KG1 (cell line): ENCODE results near the gene HTR6.

Source experiments
- DNase-seq: peaks from one replicate; lab custom pipeline; 2025; lab: John Stamatoyannopoulos, UW

Gene HTR6

DNA sequence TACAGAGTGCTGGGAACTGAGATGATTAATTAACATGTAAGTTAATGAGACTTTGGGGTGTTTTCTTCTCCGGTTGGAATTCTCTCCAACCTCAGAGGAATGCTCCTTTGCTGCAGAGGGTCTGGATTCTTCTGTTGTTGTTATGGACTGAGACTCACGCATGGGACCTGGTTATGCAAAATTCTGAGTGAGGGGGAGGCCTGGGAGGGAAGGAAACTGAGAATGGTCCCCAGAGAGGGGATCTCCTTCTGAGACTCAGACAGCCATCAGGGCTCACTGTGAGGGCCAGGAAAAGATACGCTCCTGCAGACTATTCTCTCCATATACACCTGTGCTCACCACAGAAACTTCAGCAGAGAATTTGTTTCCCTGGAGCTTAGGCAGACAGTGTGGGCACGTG, 56.3 kb downstream of the HTR6 start:
- DNase-seq = no peak

DNA sequence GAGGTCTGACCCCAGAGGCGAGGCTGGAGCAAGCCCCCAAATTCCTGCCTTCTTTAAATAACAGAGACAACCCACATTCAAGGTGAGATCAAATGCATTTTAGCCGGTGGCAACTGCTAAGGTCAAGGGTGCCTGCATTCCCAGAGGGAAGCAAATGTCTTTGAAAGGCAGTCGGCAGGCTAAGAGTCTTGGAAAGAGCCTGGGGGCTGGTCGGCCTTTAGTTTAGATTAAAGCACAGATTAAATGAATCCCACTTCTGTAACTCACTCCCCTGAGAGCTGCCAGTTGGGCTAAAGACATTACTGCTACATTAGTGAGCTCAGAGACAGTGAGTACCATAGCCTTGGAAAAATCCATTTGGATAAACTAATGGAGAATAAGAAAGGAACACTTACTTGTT, 59.2 kb downstream of the HTR6 start:
- DNase-seq = no peak

DNA sequence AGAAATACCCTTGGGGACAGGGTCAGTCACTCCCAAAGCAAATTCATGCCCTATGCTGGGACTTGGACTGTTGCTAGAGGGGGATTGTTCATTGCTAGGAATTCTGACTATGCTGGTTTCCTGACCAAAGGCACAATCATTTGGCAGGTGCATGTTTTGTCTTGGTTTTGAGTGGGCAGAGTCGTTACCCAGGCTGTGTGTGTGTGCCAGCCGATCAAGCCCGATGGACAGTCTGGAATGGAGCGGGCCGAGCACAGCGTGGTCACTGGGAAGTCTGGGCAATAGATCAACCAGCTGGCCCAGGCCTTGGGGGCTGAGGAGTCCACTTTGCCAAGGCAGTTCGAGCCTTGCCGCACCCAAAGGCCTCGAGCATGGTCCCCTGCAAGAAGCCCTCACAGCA, 60.9 kb downstream of the HTR6 start:
- no peak for DNase-seq

DNA sequence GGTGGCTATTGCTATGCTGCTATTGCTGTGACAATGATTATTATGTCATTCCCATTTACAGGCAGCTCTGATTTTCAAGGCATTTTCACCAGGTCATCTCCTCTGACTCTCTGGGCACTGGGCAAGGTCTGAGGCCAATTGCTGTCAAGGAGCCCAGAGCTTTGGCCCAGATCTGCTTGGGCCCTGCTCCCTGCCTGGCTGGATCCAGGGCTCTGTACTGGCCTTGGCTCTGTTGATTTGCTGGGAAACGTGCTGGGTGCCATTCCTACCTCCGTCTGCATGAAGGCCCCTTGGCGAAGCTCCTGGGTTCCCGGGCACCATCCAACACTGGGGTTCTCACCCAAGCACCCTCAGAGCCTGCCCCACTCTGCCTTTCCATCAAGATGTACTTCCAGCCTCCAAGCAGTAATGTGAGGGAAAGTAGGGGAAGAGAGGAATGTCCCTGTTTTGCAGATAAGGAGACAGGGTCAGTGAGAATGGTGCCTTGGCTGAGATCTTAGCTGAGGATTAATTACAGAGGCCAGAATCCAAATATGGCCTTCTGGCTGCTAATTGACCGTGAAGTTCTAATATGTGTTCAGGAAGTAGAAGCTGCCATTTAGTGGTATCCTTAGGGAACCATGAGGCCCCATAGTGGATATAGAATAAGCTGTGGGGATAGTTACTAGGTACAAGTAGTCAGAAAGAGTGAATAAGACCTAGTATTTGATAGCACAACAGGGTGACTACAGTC, 63.9 kb downstream of the HTR6 start:
- DNase-seq = no peak

DNA sequence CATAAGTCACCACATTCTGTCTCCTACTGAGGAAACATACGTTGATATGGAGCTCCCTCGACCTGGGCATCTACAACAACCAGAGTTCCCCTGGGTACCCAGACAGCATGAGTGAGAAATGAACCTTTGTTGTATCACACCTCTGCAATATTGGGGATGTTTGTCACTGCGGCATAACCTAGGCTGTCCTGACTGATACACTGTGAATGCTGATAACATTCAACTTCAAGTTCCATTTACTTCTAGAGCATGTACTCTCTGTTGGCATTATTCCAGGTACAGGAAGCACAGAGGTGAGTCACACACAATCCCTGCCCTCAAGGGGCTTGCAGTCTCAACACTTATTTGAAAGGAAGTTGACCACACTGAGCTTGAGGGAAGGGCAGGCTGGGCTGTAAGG, 65.6 kb downstream of the HTR6 start:
- DNase-seq = no peak
